Measurements from ENCODE around the gene LRRC73. TPM values are rescaled to one million over a fixed set of nuclear protein-coding genes. Genes with fewer than 3 reads are reported as not detected.

LRRC73 gene
- total RNA-seq, 1 experiment from 2014 or later, result 1.4 TPM

- TF ChIP-seq, protein P1, sequence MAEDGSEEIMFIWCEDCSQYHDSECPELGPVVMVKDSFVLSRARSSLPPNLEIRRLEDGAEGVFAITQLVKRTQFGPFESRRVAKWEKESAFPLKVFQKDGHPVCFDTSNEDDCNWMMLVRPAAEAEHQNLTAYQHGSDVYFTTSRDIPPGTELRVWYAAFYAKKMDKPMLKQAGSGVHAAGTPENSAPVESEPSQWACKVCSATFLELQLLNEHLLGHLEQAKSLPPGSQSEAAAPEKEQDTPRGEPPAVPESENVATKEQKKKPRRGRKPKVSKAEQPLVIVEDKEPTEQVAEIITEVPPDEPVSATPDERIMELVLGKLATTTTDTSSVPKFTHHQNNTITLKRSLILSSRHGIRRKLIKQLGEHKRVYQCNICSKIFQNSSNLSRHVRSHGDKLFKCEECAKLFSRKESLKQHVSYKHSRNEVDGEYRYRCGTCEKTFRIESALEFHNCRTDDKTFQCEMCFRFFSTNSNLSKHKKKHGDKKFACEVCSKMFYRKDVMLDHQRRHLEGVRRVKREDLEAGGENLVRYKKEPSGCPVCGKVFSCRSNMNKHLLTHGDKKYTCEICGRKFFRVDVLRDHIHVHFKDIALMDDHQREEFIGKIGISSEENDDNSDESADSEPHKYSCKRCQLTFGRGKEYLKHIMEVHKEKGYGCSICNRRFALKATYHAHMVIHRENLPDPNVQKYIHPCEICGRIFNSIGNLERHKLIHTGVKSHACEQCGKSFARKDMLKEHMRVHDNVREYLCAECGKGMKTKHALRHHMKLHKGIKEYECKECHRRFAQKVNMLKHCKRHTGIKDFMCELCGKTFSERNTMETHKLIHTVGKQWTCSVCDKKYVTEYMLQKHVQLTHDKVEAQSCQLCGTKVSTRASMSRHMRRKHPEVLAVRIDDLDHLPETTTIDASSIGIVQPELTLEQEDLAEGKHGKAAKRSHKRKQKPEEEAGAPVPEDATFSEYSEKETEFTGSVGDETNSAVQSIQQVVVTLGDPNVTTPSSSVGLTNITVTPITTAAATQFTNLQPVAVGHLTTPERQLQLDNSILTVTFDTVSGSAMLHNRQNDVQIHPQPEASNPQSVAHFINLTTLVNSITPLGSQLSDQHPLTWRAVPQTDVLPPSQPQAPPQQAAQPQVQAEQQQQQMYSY (CRISPR knock-in tag; IDR thresholded peaks at IDR 0.05), result no peak
- TF ChIP-seq, protein P2, sequence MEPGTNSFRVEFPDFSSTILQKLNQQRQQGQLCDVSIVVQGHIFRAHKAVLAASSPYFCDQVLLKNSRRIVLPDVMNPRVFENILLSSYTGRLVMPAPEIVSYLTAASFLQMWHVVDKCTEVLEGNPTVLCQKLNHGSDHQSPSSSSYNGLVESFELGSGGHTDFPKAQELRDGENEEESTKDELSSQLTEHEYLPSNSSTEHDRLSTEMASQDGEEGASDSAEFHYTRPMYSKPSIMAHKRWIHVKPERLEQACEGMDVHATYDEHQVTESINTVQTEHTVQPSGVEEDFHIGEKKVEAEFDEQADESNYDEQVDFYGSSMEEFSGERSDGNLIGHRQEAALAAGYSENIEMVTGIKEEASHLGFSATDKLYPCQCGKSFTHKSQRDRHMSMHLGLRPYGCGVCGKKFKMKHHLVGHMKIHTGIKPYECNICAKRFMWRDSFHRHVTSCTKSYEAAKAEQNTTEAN (CRISPR knock-in tag; IDR thresholded peaks at IDR 0.05), result no peak
- no peak; the same call in 1 of the 2 replicates for TF ChIP-seq NFE2L1 (CRISPR knock-in tag; IDR thresholded peaks at IDR 0.05)
- TF ChIP-seq FOXP1 (CRISPR knock-in tag; IDR thresholded peaks at IDR 0.05; ENCODE audit: borderline replicate concordance), result no peak
- TF ChIP-seq ELF4 (CRISPR knock-in tag; IDR thresholded peaks at IDR 0.05; ENCODE audit: low read depth), result 0 out of 2 replicates have a peak, but pooled peaks have one; percentile 60
- no peak for TF ChIP-seq NR1H2 (CRISPR knock-in tag; IDR thresholded peaks at IDR 0.05)
- no peak for TF ChIP-seq ZNF281 (CRISPR knock-in tag; IDR thresholded peaks at IDR 0.05)
- TF ChIP-seq KAT7 (CRISPR knock-in tag; IDR thresholded peaks at IDR 0.05; ENCODE audit: borderline replicate concordance), result no peak
- no peak for TF ChIP-seq SP1 (CRISPR knock-in tag; conservative IDR thresholded peaks at IDR 0.05)
- TF ChIP-seq ZNF671 (CRISPR knock-in tag; IDR thresholded peaks at IDR 0.05), result no peak
- TF ChIP-seq ZBTB21 (CRISPR knock-in tag; IDR thresholded peaks at IDR 0.05; ENCODE audit: borderline replicate concordance), result no peak
- TF ChIP-seq, protein P3, sequence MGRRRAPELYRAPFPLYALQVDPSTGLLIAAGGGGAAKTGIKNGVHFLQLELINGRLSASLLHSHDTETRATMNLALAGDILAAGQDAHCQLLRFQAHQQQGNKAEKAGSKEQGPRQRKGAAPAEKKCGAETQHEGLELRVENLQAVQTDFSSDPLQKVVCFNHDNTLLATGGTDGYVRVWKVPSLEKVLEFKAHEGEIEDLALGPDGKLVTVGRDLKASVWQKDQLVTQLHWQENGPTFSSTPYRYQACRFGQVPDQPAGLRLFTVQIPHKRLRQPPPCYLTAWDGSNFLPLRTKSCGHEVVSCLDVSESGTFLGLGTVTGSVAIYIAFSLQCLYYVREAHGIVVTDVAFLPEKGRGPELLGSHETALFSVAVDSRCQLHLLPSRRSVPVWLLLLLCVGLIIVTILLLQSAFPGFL (CRISPR knock-in tag; IDR thresholded peaks at IDR 0.05; ENCODE audit: borderline replicate concordance), result 0 out of 2 replicates have a peak, but pooled peaks have one; percentile 32
- TF ChIP-seq TEAD4 (CRISPR knock-in tag; IDR thresholded peaks at IDR 0.05), result no peak
- TF ChIP-seq JUN (CRISPR knock-in tag; IDR thresholded peaks at IDR 0.05), result no peak
- TF ChIP-seq, protein P4, sequence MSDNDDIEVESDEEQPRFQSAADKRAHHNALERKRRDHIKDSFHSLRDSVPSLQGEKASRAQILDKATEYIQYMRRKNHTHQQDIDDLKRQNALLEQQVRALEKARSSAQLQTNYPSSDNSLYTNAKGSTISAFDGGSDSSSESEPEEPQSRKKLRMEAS (CRISPR knock-in tag; IDR thresholded peaks at IDR 0.05), result peak; percentile 80
- no peak for TF ChIP-seq RELA (CRISPR knock-in tag; IDR thresholded peaks at IDR 0.05; ENCODE audit: borderline replicate concordance)
- TF ChIP-seq CREB1 (CRISPR knock-in tag; IDR thresholded peaks at IDR 0.05), result no peak
- TF ChIP-seq E2F4 (CRISPR knock-in tag; IDR thresholded peaks at IDR 0.05; ENCODE audit: borderline replicate concordance, low read depth), result no peak
- peak; percentile 26; the same call in 1 of the 2 replicates for TF ChIP-seq SMAD3 (CRISPR knock-in tag; IDR thresholded peaks at IDR 0.05; ENCODE audit: borderline replicate concordance)
- TF ChIP-seq FOXK1 (CRISPR knock-in tag; IDR thresholded peaks at IDR 0.05), result peak; percentile 86
- no peak for TF ChIP-seq ZNF263 (CRISPR knock-in tag; IDR thresholded peaks at IDR 0.05; ENCODE audit: low read depth)
- no peak for TF ChIP-seq NFYB (CRISPR knock-in tag; conservative IDR thresholded peaks at IDR 0.05; ENCODE audit: low read depth)
- TF ChIP-seq, protein P5, sequence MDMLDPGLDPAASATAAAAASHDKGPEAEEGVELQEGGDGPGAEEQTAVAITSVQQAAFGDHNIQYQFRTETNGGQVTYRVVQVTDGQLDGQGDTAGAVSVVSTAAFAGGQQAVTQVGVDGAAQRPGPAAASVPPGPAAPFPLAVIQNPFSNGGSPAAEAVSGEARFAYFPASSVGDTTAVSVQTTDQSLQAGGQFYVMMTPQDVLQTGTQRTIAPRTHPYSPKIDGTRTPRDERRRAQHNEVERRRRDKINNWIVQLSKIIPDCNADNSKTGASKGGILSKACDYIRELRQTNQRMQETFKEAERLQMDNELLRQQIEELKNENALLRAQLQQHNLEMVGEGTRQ (CRISPR knock-in tag; IDR thresholded peaks at IDR 0.05), result no peak
- TF ChIP-seq ZSCAN18 (CRISPR knock-in tag; IDR thresholded peaks at IDR 0.05), result no peak
These were observed 6.8 kb upstream of the LRRC73 start, which contains the start of the genes POLR1C and YIPF3 (continued) for GRCh38 chr6:43516697-43517504.
